ENCODE measurements around the gene TMEM63A.

Gene TMEM63A

DNA sequence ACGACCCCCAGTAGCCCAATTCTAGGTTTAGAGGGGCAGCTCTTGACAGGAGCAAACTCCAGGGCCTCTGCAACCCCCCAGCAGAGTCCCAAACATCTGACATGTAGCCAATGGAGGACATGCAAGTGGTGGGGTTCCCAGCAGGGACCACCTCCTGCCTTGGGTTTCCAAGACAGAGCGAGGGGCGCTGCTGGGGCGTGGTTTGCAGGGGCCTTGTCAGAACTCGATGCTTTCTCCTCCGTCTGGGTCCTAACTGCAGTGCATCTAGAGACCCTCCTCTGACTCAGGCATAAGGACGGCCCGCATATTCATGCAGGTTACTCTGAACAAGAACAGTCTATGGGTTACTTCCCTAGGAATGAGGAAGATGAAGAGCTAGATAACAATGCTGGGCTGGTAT, 55.1 kb downstream of the TMEM63A start:
- TF ChIP-seq, protein P1, sequence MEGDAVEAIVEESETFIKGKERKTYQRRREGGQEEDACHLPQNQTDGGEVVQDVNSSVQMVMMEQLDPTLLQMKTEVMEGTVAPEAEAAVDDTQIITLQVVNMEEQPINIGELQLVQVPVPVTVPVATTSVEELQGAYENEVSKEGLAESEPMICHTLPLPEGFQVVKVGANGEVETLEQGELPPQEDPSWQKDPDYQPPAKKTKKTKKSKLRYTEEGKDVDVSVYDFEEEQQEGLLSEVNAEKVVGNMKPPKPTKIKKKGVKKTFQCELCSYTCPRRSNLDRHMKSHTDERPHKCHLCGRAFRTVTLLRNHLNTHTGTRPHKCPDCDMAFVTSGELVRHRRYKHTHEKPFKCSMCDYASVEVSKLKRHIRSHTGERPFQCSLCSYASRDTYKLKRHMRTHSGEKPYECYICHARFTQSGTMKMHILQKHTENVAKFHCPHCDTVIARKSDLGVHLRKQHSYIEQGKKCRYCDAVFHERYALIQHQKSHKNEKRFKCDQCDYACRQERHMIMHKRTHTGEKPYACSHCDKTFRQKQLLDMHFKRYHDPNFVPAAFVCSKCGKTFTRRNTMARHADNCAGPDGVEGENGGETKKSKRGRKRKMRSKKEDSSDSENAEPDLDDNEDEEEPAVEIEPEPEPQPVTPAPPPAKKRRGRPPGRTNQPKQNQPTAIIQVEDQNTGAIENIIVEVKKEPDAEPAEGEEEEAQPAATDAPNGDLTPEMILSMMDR (IDR thresholded peaks at IDR 0.05; ENCODE audit: extremely low read depth, missing control alignments): no peak
- no peak for DNase-seq (ENCODE audit: low spot score)

DNA sequence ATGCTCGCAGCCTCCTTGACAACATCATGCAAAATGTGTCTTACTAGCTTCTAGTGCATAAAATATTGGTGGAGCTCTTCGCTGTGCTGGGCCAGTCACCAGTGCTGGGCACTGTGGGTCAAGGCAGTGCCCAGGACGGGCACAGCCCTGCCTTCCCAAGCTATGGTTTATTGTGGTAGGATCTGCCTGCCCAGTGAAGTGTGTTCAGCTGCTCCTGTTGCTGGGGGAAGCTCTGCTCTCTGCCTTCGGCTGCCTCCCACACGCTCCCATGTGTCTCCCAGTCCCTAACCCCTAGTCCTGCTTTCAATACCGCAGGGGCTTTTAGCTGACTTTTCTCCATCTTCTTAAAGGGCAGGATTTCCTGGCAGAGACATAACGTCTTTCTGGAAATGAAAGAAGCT, 56.6 kb downstream of the TMEM63A start:
- TF ChIP-seq, protein P1 (IDR thresholded peaks at IDR 0.05; ENCODE audit: extremely low read depth, missing control alignments): no peak
- DNase-seq (ENCODE audit: low spot score): no peak

DNA sequence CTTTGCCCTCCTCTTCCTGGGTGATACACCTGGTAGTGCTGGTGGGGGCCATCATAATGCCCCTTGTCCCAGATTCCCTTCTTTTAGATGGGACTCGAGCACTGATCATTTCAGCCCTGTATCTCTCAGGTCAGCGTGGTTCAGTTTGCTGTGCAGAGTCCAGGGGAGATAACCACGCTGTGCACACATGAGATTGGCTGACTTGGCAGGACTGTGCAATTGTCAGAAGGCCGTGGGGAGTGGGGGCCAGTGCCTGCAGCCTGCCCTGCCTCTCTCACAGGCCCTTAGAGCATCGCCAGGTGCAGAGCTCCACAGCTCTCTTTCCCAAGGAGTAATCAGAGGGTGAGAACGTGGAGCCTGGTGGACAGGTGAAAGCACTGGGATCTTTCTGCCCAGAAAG, 57.1 kb downstream of the TMEM63A start:
- no peak for DNase-seq (ENCODE audit: low spot score)
- TF ChIP-seq, protein P1 (IDR thresholded peaks at IDR 0.05; ENCODE audit: extremely low read depth, missing control alignments): no peak

DNA sequence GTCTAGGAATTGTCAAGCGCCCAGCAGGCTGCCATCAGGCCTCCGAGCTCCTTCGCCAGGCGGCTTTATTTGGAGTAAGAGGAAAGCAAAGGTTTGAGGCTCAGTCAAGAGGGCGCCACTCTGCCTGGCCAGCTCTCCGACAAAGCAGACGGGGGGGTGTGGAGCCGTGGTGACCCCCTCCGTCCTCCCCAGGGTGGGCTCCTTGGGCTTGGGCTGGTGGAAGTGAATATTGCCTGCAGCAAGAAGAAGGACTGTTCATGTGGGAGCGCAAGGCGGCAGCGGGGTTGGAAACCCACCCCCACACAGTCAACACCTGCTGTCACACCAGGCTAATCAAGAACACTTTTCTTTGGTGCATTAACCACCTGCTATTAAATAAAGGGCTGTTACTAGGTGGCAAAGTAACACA, 57.6 kb downstream of the TMEM63A start:
- TF ChIP-seq, protein P1 (IDR thresholded peaks at IDR 0.05; ENCODE audit: extremely low read depth, missing control alignments): no peak
- no peak for DNase-seq (ENCODE audit: low spot score)

DNA sequence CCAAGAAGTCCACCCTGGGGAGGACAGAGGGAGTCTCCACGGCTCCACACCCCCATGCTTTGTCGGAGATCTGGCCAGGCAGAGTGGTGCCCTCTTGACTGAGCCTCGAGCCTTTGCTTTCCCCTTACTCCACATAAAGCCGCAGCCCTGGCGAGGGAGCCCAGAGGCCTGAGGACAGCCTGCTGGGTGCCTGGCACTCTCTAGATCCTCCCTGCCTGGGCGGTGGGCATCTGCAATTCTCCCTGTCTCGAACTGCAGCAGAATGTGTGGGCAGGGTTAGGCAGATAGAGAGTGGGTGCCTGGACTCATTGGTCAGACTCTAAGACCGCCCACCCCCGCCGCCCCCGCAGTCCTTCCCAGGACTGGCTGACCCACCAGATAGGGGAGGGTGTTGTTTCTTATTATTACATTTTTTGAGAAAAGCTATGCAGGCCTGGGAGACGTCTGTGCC, 58.3 kb downstream of the TMEM63A start:
- TF ChIP-seq, protein P1 (IDR thresholded peaks at IDR 0.05; ENCODE audit: extremely low read depth, missing control alignments): no peak
- no peak for DNase-seq (ENCODE audit: low spot score)

DNA sequence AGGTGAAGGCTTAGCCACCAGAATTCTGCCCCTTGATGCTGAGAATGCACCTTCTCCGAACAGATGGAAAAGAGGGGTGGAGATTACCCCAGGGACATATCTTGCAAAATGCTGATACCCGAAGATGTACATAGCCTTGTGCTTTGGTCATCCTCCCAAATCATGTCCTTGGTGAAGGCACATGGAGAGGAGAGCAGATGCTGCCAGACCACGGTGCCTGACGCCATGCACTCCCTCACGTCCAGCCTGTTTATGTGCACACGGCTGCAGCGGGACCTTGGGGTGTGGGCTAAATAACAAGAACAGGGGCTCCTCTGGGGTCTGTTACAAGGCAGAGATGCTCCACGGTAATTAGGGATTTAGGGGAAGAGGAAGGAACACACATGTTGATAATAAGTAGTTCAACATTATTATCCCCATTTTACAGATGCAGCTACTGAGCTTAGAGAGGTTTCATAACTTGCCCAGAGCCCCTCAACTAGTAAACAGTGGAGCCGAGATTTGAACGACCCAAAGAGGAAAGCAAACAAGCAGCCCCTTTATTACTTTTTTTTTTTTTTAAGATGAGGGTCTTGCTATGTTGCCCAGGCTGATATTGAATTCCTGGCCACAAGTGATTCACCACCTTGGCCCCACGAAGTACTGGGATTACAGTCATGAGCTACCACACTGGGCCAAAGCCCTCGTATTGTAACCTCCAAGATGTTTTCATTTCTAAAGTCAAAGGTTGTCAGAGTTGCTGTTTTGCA, 59.4 kb downstream of the TMEM63A start:
- no peak for DNase-seq (ENCODE audit: low spot score)
- TF ChIP-seq, protein P1 (IDR thresholded peaks at IDR 0.05; ENCODE audit: extremely low read depth, missing control alignments): no peak

DNA sequence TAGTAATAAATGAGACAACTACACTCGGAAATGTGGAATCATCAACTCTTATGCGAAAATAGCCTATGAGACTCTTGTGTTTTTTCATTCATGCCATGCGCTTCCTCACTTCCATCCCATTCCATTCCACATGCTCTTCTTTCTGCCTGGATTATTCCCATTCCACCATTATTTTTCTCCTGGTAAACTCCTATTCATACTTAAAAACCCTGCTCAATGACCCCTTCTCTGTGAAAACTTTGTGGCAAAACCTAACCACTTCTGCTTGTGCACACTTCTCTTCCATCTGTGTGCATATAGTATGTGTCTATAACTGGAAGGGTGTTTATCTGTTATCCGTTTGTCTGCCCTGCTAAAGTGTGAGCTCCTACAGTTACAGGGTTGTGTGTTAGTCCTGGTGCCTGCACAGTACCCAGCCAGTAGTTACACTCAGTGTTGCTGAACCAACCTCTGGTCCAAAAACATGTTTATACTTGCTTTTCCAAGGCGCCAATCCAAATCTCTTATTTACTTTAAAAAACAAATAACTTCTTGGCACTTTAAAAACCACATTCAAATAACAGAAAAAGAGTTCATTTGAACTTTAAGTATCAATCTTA, 61.6 kb downstream of the TMEM63A start:
- TF ChIP-seq, protein P1 (IDR thresholded peaks at IDR 0.05; ENCODE audit: extremely low read depth, missing control alignments): no peak
- DNase-seq (ENCODE audit: low spot score): no peak
